ENCODE results near the gene SLC25A28. TPM values are rescaled to one million over a fixed set of nuclear protein-coding genes. Genes with fewer than 3 reads are reported as not detected.
"Not testable (repeated sequence)": the region's sequence is repeated elsewhere in the genome, so short reads cannot be mapped to it uniquely, and the experiment has no call there.

SLC25A28 gene
- total and polyA plus RNA-seq, 2 donors: 28.5 to 83.4 TPM

GRCh38 chr10:99648717-99649116, 28.5 kb upstream of the SLC25A28 start:
- no peaks in the 10 kb centered on the region for H3K36me3 ChIP-seq (ENCODE audit: insufficient read depth)
- 69% methylated on average over 1 of the region's 1 CpG for WGBS
- H3K27ac ChIP-seq (ENCODE audit: low read depth): no peak overlapping the region
- H3K4me1 ChIP-seq (ENCODE audit: insufficient read depth): no peaks in the 10 kb centered on the region
- DNase-seq (ENCODE audit: extremely low spot score): no peak
- no peak overlapping the region for H3K4me3 ChIP-seq (ENCODE audit: low read depth, low read length)

GRCh38 chr10:99647601-99648151, 27.4 kb upstream of the SLC25A28 start:
- H3K36me3 ChIP-seq (ENCODE audit: insufficient read depth): no peaks in the 10 kb centered on the region
- H3K4me3 ChIP-seq (ENCODE audit: low read depth, low read length): no peak overlapping the region
- no peaks in the 10 kb centered on the region for H3K4me1 ChIP-seq (ENCODE audit: insufficient read depth)
- no peak for DNase-seq (ENCODE audit: extremely low spot score)
- WGBS: 91% methylated on average over 2 of the region's 2 CpGs
- no peak overlapping the region for H3K27ac ChIP-seq (ENCODE audit: low read depth)

GRCh38 chr10:99633832-99634231, 13.6 kb upstream of the SLC25A28 start:
- Histone ChIP-seq H3K4me3 (ENCODE audit: low read depth, low read length) (no peak overlapping the region), H3K27ac (ENCODE audit: low read depth) (no peak overlapping the region), H3K36me3 (ENCODE audit: insufficient read depth) (no peaks in the 10 kb centered on the region), H3K4me1 (ENCODE audit: insufficient read depth) (no peaks in the 10 kb centered on the region)
- DNase-seq (ENCODE audit: extremely low spot score): no peak

- Histone ChIP-seq H3K27ac (ENCODE audit: low read depth) (no peak overlapping the region), H3K4me3 (ENCODE audit: low read depth, low read length) (no peak overlapping the region), H3K36me3 (ENCODE audit: insufficient read depth) (no peaks in the 10 kb centered on the region), H3K4me1 (ENCODE audit: insufficient read depth) (no peaks in the 10 kb centered on the region)
- DNase-seq (ENCODE audit: extremely low spot score): no peak
- 89% methylated on average over 3 of the region's 3 CpGs for WGBS
Measured at GRCh38 chr10:99631496-99631895, 11.3 kb upstream of the SLC25A28 start.

- Histone ChIP-seq H3K4me3 (ENCODE audit: low read depth, low read length) (no peak overlapping the region), H3K4me1 (ENCODE audit: insufficient read depth) (no peaks in the 10 kb centered on the region), H3K36me3 (ENCODE audit: insufficient read depth) (no peaks in the 10 kb centered on the region), H3K27ac (ENCODE audit: low read depth) (no peak overlapping the region)
- DNase-seq (ENCODE audit: extremely low spot score): no peak
Measured at GRCh38 chr10:99630991-99631390, 10.8 kb upstream of the SLC25A28 start.

- no peaks in the 10 kb centered on the region for H3K36me3 ChIP-seq (ENCODE audit: insufficient read depth)
- WGBS: 32% methylated on average over 2 of the region's 2 CpGs
- DNase-seq (ENCODE audit: extremely low spot score): no peak
- H3K4me1 ChIP-seq (ENCODE audit: insufficient read depth): no peaks in the 10 kb centered on the region
- H3K4me3 ChIP-seq (ENCODE audit: low read depth, low read length): no peak overlapping the region
- no peak overlapping the region for H3K27ac ChIP-seq (ENCODE audit: low read depth)
Measured at GRCh38 chr10:99630433-99630832, 10.2 kb upstream of the SLC25A28 start.

GRCh38 chr10:99629625-99629978, 9.4 kb upstream of the SLC25A28 start:
- H3K27ac ChIP-seq (ENCODE audit: low read depth): no peak overlapping the region
- no peak overlapping the region for H3K4me3 ChIP-seq (ENCODE audit: low read depth, low read length)
- no peaks in the 10 kb centered on the region for H3K4me1 ChIP-seq (ENCODE audit: insufficient read depth)
- 92% methylated on average over 3 of the region's 3 CpGs for WGBS
- no peaks in the 10 kb centered on the region for H3K36me3 ChIP-seq (ENCODE audit: insufficient read depth)
- no peak for DNase-seq (ENCODE audit: extremely low spot score)

- DNase-seq (ENCODE audit: extremely low spot score): no peak
- H3K27ac ChIP-seq (ENCODE audit: low read depth): no peak overlapping the region
- no peak overlapping the region for H3K4me3 ChIP-seq (ENCODE audit: low read depth, low read length)
- H3K4me1 ChIP-seq (ENCODE audit: insufficient read depth): no peaks in the 10 kb centered on the region
- 75% methylated on average over 1 of the region's 1 CpG for WGBS
- H3K36me3 ChIP-seq (ENCODE audit: insufficient read depth): no peaks in the 10 kb centered on the region
Measured at GRCh38 chr10:99628923-99629624, 8.8 kb upstream of the SLC25A28 start.

- not testable (repeated sequence) for H3K27ac ChIP-seq (ENCODE audit: low read depth); H3K4me3 ChIP-seq (ENCODE audit: low read depth, low read length); DNase-seq (ENCODE audit: extremely low spot score); H3K4me1 ChIP-seq (ENCODE audit: insufficient read depth); H3K36me3 ChIP-seq (ENCODE audit: insufficient read depth)
- WGBS: 93% methylated on average over 3 of the region's 3 CpGs
Measured at GRCh38 chr10:99625124-99625523, 4.9 kb upstream of the SLC25A28 start.

GRCh38 chr10:99623919-99624318, 3.7 kb upstream of the SLC25A28 start:
- Histone ChIP-seq H3K4me3 (ENCODE audit: low read depth, low read length) (no peak overlapping the region), H3K36me3 (ENCODE audit: insufficient read depth) (no peaks in the 10 kb centered on the region), H3K4me1 (ENCODE audit: insufficient read depth) (no peaks in the 10 kb centered on the region), H3K27ac (ENCODE audit: low read depth) (no peak overlapping the region)
- DNase-seq (ENCODE audit: extremely low spot score): no peak

- H3K4me3 ChIP-seq (ENCODE audit: low read depth, low read length): peak overlapping the region; percentile 47
- H3K4me1 ChIP-seq (ENCODE audit: insufficient read depth): no peaks in the 10 kb centered on the region
- H3K36me3 ChIP-seq (ENCODE audit: insufficient read depth): no peaks in the 10 kb centered on the region
- 15% methylated on average over 31 of the region's 31 CpGs for WGBS
- peak overlapping the region; percentile 96 for H3K27ac ChIP-seq (ENCODE audit: low read depth)
- peak; percentile 58 for DNase-seq (ENCODE audit: extremely low spot score)
Measured at GRCh38 chr10:99621454-99622251, 1.4 kb upstream of the SLC25A28 start.

- H3K4me3 ChIP-seq (ENCODE audit: low read depth, low read length): peak overlapping the region; percentile 47
- under 1% methylated on average over 78 of the region's 78 CpGs for WGBS
- peak overlapping the region; percentile 96 for H3K27ac ChIP-seq (ENCODE audit: low read depth)
- H3K36me3 ChIP-seq (ENCODE audit: insufficient read depth): no peaks in the 10 kb centered on the region
- DNase-seq (ENCODE audit: extremely low spot score): peak; percentile 83
- no peaks in the 10 kb centered on the region for H3K4me1 ChIP-seq (ENCODE audit: insufficient read depth)
Measured at GRCh38 chr10:99620711-99621453, 643 bp upstream of the SLC25A28 start.

- H3K4me1 ChIP-seq (ENCODE audit: insufficient read depth): no peaks in the 10 kb centered on the region
Measured at GRCh38 chr10:99619090-99619800, 994 bp downstream of the SLC25A28 start.

More at GRCh38 chr10:99619090-99619800, 994 bp downstream of the SLC25A28 start:
- Histone ChIP-seq H3K27ac (ENCODE audit: low read depth) (peak overlapping the region; percentile 12), H3K4me3 (ENCODE audit: low read depth, low read length) (peak overlapping the region; percentile 91), H3K36me3 (ENCODE audit: insufficient read depth) (no peaks in the 10 kb centered on the region)
- DNase-seq (ENCODE audit: extremely low spot score): no peak
- WGBS: 4% methylated on average over 9 of the region's 9 CpGs

Measured in urinary bladder (tissue), 4 donors.